ENCODE results near the gene AKR7A3. TPM values are rescaled to one million over a fixed set of nuclear protein-coding genes. Genes with fewer than 3 reads are reported as not detected.
"Not testable (repeated sequence)": the region's sequence is repeated elsewhere in the genome, so short reads cannot be mapped to it uniquely, and the experiment has no call there.

Gene AKR7A3
- total RNA-seq, 1 experiment from 2014 or later, result 0.40 TPM

DNA sequence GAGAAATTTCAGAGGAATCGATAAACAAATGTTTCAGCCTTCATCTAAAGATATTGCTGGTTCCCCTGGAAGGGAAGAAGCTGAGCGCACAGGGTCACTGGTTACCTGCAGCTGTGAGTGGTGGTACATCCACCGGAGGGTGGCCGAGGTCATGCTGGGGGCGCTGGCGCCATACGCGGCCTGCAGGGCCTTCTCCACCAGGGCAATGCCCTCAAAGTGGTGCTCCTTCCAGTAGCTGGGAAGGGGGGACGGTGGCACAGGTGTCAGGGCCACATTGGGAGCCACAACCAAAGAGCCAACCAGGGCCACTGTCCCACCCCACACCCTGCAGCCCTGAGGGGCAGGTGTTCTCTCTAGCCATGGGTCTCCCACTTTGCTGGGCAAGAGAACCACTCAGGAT, 4.7 kb downstream of the AKR7A3 start:
- Mint-ChIP-seq H3K27me3 (ENCODE audit: insufficient read depth, unreplicated experiment) (no peaks in the 10 kb centered on the region), H3K4me1 (ENCODE audit: insufficient read depth, unreplicated experiment) (no peaks in the 10 kb centered on the region), H3K27ac (ENCODE audit: low read depth, unreplicated experiment) (no peak overlapping the region), H3K36me3 (ENCODE audit: insufficient read depth, unreplicated experiment) (peaks cover 6% of the 10 kb centered on the region), H3K9me3 (ENCODE audit: unreplicated experiment) (no peaks in the 10 kb centered on the region), H3K4me3 (ENCODE audit: unreplicated experiment) (no peak overlapping the region)
- TF ChIP-seq, protein P1, sequence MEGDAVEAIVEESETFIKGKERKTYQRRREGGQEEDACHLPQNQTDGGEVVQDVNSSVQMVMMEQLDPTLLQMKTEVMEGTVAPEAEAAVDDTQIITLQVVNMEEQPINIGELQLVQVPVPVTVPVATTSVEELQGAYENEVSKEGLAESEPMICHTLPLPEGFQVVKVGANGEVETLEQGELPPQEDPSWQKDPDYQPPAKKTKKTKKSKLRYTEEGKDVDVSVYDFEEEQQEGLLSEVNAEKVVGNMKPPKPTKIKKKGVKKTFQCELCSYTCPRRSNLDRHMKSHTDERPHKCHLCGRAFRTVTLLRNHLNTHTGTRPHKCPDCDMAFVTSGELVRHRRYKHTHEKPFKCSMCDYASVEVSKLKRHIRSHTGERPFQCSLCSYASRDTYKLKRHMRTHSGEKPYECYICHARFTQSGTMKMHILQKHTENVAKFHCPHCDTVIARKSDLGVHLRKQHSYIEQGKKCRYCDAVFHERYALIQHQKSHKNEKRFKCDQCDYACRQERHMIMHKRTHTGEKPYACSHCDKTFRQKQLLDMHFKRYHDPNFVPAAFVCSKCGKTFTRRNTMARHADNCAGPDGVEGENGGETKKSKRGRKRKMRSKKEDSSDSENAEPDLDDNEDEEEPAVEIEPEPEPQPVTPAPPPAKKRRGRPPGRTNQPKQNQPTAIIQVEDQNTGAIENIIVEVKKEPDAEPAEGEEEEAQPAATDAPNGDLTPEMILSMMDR (IDR thresholded peaks at IDR 0.05; ENCODE audit: unreplicated experiment), result no peak
- ChIA-PET POLR2A (interaction anchor here (0.6 kb wide), 1 partner anchor 10 kb away, joined by 4 read pairs; no protein-coding TSS in a partner anchor), CTCF (interaction anchor here (0.7 kb wide), 1 partner anchor 9 kb away, joined by 3 read pairs; no protein-coding TSS in a partner anchor)
- no peak for DNase-seq (ENCODE audit: unreplicated experiment)
- intact Hi-C loops (cut with micrococcal nuclease), result no loop called here
- BruUV-seq (replicated peaks), result no TSS peak

DNA sequence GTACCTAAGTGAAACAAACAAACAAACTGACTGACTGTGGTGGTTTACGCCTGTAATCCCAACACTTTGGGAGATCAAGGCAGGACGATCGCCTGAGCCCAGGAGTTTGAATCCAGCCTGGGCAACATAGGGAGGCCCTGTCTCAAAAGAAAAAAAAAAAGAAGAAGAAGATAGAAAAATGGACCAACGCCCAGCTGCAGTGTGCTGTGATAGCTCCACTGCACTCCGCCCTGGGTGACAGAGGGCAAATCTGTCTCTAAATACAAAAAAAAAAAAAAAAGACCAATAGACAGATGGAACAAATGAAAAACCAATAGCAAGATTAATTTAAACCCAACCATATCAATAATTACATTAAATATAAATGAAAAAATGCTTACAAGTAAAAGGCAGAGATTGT, 13.9 kb downstream of the AKR7A3 start:
- intact Hi-C loops (cut with micrococcal nuclease), result no loop called here
- no peak overlapping the region for H3K4me3 Mint-ChIP-seq (ENCODE audit: unreplicated experiment)

DNA sequence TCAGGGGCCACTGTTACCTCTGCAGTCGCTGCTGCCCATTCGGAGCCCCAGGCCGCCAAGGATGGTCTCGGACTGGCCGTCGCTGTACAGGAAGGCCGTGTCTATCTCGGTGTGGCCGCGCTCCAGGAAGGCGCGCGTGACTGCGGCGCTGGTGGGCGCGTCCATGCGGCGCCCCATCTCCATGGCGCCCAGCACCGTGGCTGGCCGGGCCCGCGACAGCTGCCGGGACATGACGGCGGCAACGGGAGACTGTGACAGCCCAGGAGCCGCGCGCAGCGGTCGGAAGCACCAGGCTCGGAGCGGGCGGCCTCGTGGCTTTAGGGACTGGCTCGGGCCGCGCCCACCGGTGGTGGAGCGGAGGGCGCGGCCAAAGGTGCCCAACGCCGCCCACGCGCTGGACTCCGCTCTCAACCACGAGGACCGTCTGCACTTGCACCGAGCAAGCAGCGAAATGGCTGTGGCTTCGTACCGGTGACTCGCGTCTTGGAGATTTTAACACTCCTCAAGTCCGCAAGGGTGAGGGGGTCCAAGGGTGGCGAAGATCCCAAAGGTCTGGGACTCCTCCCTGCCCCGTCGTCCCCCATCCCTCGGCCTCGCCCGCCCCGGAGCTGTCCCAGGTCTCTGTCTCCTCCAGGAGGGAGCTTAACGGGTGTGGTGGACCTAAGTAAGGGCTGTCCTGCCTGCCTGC, 14.6 kb downstream of the AKR7A3 start:
- H3K27ac Mint-ChIP-seq (ENCODE audit: low read depth, unreplicated experiment); H3K4me1 Mint-ChIP-seq (ENCODE audit: insufficient read depth, unreplicated experiment); BruUV-seq (replicated peaks); H3K9me3 Mint-ChIP-seq (ENCODE audit: unreplicated experiment); CTCF ChIA-PET; intact Hi-C loops (cut with micrococcal nuclease); H3K27me3 Mint-ChIP-seq (ENCODE audit: insufficient read depth, unreplicated experiment); H3K4me3 Mint-ChIP-seq (ENCODE audit: unreplicated experiment); DNase-seq (ENCODE audit: unreplicated experiment); H3K36me3 Mint-ChIP-seq (ENCODE audit: insufficient read depth, unreplicated experiment): not testable (repeated sequence)
- POLR2A ChIA-PET, result interaction anchor here (0.5 kb wide), 2 partner anchors 12 to 223 kb away, joined by 3 read pairs; no protein-coding TSS in a partner anchor

More for the DNA sequence above, 13.9 kb downstream of the AKR7A3 start:
- Mint-ChIP-seq H3K27ac (ENCODE audit: low read depth, unreplicated experiment) (no peak overlapping the region), H3K36me3 (ENCODE audit: insufficient read depth, unreplicated experiment) (peaks cover 8% of the 10 kb centered on the region), H3K4me1 (ENCODE audit: insufficient read depth, unreplicated experiment) (no peaks in the 10 kb centered on the region), H3K9me3 (ENCODE audit: unreplicated experiment) (peaks cover 7% of the 10 kb centered on the region), H3K27me3 (ENCODE audit: insufficient read depth, unreplicated experiment) (no peaks in the 10 kb centered on the region)
- POLR2A ChIA-PET, result no interaction called here
- no TSS peak for BruUV-seq (replicated peaks)
- no peak for DNase-seq (ENCODE audit: unreplicated experiment)
- TF ChIP-seq, protein P1 (IDR thresholded peaks at IDR 0.05; ENCODE audit: unreplicated experiment), result no peak
- CTCF ChIA-PET, result no interaction called here

DNA sequence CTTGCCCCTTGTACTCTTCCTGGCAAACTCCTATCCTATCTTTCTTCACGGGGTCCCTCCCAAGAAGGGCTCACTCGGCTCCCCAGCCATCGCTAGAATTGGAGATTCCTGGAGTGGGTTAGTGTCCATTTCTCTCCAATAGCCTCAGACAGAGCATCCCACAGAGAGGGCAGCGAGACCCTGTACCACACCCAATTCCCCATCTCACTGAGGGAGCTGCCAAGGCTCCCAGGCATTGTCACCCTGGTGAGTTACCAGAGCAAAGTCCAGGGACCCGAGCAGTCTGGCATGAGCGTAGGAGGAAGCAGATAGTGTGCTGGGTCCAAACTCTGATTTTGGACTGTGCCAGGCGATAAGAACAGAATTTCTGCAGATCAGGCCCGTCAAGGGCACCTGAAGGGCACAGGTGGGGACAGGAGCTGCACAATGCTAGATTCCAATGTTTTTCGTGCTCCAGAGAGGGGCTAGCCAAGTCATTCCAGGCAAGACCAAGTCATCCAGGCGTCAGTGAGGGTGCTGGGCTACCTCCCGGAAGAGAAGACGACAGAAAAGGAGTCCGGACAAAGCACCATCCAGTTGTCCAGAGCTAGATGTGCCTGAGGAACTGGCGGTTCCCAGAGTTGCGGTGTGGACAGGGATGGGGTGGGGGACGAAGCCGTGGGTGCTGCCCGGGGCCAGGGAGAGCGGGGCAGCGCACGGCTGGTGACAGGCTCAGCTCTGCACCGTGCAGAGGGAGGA, 15.3 kb downstream of the AKR7A3 start:
- no peak for DNase-seq (ENCODE audit: unreplicated experiment)
- CTCF ChIA-PET, result no interaction called here
- H3K27me3 Mint-ChIP-seq (ENCODE audit: insufficient read depth, unreplicated experiment), result no peaks in the 10 kb centered on the region
- H3K4me3 Mint-ChIP-seq (ENCODE audit: unreplicated experiment), result no peak overlapping the region
- TF ChIP-seq, protein P1 (IDR thresholded peaks at IDR 0.05; ENCODE audit: unreplicated experiment), result no peak
- BruUV-seq (replicated peaks), result no TSS peak
- H3K36me3 Mint-ChIP-seq (ENCODE audit: insufficient read depth, unreplicated experiment), result peaks cover 8% of the 10 kb centered on the region
- POLR2A ChIA-PET, result interaction anchor here (0.5 kb wide), 1 partner anchor 12 kb away, joined by 3 read pairs; no protein-coding TSS in a partner anchor
- H3K4me1 Mint-ChIP-seq (ENCODE audit: insufficient read depth, unreplicated experiment), result no peaks in the 10 kb centered on the region
- peaks cover 7% of the 10 kb centered on the region for H3K9me3 Mint-ChIP-seq (ENCODE audit: unreplicated experiment)
- H3K27ac Mint-ChIP-seq (ENCODE audit: low read depth, unreplicated experiment), result no peak overlapping the region
- intact Hi-C loops (cut with micrococcal nuclease), result no loop called here

Measured in MCF 10A (cell line).